ENCODE data around the gene SYNPO2. TPM values are rescaled to one million over a fixed set of nuclear protein-coding genes. Genes with fewer than 3 reads are reported as not detected.
"Not testable (repeated sequence)": the region's sequence is repeated elsewhere in the genome, so short reads cannot be mapped to it uniquely, and the experiment has no call there.

Gene SYNPO2
- total RNA-seq, 2 experiments from 2014 or later, result 0.22 to 0.41 TPM

DNA sequence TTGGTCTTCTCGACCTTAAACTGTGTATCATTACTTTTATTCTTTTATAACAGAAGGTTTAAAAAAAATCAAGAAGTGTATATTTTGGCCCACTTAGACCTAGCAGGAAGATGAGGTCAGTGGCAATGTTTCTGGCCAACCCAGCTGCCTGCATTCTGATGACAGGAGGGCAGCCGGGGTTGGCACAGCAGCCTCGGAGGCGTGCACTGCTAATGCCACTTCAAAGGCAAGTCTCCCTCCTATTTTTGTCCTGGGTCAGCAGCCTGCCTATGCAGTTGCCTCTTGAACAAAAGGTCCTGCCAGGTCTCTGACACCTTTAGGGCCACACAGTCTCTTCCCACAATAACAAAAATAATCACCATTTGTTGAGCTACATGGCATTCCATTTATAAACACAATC is 157.6 kb downstream of the SYNPO2 start:
- intact Hi-C loops (cut with DNase I, micrococcal nuclease), result loop anchor here in 1 of 2 experiments (10.0 kb wide), 1 partner anchor 419 kb away; no protein-coding TSS in a partner anchor
- POLR2A ChIA-PET, result no interaction called here
- Mint-ChIP-seq H3K36me3 (ENCODE audit: low read depth) (no peaks in the 10 kb centered on the region), H3K4me1 (ENCODE audit: low read depth) (no peaks in the 10 kb centered on the region), H3K9me3 (no peaks in the 10 kb centered on the region), H3K27me3 (peaks cover 4% of the 10 kb centered on the region), H3K27ac (no peak overlapping the region), H3K4me3 (no peak overlapping the region)
- Histone ChIP-seq H3K27me3 (ENCODE audit: control insufficient read depth in 1 of 2, insufficient read depth in 2 of 2, low read length in 2 of 2) (no peaks in the 10 kb centered on the region), H3K4me1 (ENCODE audit: insufficient read depth, low read length) (no peaks in the 10 kb centered on the region), H3K9me3 (ENCODE audit: control insufficient read depth in 1 of 2, insufficient read depth in 1 of 2, low read length in 2 of 2) (no peaks in the 10 kb centered on the region), H3K4me3 (ENCODE audit: low read length) (no peak overlapping the region), H3K36me3 (ENCODE audit: insufficient read depth, low read length) (no peaks in the 10 kb centered on the region), H3K27ac (ENCODE audit: low read depth in 1 of 2, low read length in 2 of 2) (no peak overlapping the region)
- CTCF ChIA-PET, result no interaction called here
- DNase-seq, result no peak
- no peak for ATAC-seq (ENCODE audit: poor library complexity)
- TF ChIP-seq, protein P1, sequence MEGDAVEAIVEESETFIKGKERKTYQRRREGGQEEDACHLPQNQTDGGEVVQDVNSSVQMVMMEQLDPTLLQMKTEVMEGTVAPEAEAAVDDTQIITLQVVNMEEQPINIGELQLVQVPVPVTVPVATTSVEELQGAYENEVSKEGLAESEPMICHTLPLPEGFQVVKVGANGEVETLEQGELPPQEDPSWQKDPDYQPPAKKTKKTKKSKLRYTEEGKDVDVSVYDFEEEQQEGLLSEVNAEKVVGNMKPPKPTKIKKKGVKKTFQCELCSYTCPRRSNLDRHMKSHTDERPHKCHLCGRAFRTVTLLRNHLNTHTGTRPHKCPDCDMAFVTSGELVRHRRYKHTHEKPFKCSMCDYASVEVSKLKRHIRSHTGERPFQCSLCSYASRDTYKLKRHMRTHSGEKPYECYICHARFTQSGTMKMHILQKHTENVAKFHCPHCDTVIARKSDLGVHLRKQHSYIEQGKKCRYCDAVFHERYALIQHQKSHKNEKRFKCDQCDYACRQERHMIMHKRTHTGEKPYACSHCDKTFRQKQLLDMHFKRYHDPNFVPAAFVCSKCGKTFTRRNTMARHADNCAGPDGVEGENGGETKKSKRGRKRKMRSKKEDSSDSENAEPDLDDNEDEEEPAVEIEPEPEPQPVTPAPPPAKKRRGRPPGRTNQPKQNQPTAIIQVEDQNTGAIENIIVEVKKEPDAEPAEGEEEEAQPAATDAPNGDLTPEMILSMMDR (IDR thresholded peaks at IDR 0.05), result no peak

DNA sequence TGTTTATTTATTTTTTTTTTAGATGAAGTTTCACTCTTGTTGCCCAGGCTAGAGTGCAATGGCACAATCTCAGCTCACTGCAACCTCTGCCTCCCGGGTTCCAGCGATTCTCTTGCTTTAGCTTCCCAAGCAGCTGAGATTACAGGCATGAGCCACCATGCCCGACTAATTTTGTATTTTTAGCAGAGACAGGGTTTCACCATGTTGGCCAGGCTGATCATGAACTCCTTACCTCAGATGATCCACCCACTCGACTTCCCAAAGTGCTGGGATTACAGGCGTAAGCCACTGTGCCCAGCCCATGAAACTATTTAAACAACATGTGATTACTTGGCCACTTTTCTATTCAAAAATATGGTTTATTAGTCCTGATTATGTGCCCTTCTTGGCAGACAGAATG is 158.4 kb downstream of the SYNPO2 start:
- H3K27ac ChIP-seq (ENCODE audit: low read depth in 1 of 2, low read length in 2 of 2); POLR2A ChIA-PET; H3K27me3 Mint-ChIP-seq; H3K4me1 Mint-ChIP-seq (ENCODE audit: low read depth); DNase-seq; H3K27me3 ChIP-seq (ENCODE audit: control insufficient read depth in 1 of 2, insufficient read depth in 2 of 2, low read length in 2 of 2); H3K9me3 Mint-ChIP-seq; H3K9me3 ChIP-seq (ENCODE audit: control insufficient read depth in 1 of 2, insufficient read depth in 1 of 2, low read length in 2 of 2); H3K4me3 ChIP-seq (ENCODE audit: low read length); H3K36me3 ChIP-seq (ENCODE audit: insufficient read depth, low read length); H3K27ac Mint-ChIP-seq; ATAC-seq (ENCODE audit: poor library complexity); H3K4me1 ChIP-seq (ENCODE audit: insufficient read depth, low read length); CTCF ChIA-PET; H3K4me3 Mint-ChIP-seq; H3K36me3 Mint-ChIP-seq (ENCODE audit: low read depth): not testable (repeated sequence)
- intact Hi-C loops (cut with DNase I, micrococcal nuclease), result loop anchor here in 1 of 2 experiments (10.0 kb wide), 1 partner anchor 418 kb away; no protein-coding TSS in a partner anchor

DNA sequence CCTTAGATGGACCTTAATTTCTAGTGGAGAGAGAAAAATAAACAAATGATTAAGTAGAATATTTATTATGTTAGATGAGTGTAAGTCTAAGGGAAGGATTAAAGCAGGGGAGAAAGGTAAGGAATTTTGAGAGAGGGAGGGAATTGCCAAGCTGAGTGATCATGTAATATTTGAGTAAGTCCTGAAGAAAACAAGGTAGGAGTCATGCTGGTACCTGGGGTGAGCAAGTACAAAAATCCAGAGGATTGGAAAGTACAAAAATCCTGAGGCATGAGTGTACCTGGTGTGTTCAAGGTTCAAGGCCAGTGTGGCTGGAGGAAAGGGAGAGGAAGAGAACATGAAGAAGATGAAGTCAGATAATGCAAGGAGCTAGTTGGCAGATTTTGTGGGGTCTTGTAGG is 159.8 kb downstream of the SYNPO2 start:
- Histone ChIP-seq H3K9me3 (ENCODE audit: control insufficient read depth in 1 of 2, insufficient read depth in 1 of 2, low read length in 2 of 2) (no peaks in the 10 kb centered on the region), H3K4me1 (ENCODE audit: insufficient read depth, low read length) (no peaks in the 10 kb centered on the region), H3K36me3 (ENCODE audit: insufficient read depth, low read length) (no peaks in the 10 kb centered on the region), H3K27ac (ENCODE audit: low read depth in 1 of 2, low read length in 2 of 2) (no peak overlapping the region), H3K4me3 (ENCODE audit: low read length) (no peak overlapping the region), H3K27me3 (ENCODE audit: control insufficient read depth in 1 of 2, insufficient read depth in 2 of 2, low read length in 2 of 2) (no peaks in the 10 kb centered on the region)
- TF ChIP-seq, protein P1 (IDR thresholded peaks at IDR 0.05), result no peak
- peaks cover 8% of the 10 kb centered on the region for H3K27me3 Mint-ChIP-seq
- no peaks in the 10 kb centered on the region for H3K4me1 Mint-ChIP-seq (ENCODE audit: low read depth)
- DNase-seq (no peak), ATAC-seq (ENCODE audit: poor library complexity) (no peak)
- no peak overlapping the region for H3K4me3 Mint-ChIP-seq
- intact Hi-C loops (cut with DNase I, micrococcal nuclease), result loop anchor here in 1 of 2 experiments (10.0 kb wide), 1 partner anchor 416 kb away; no protein-coding TSS in a partner anchor
- POLR2A ChIA-PET, result no interaction called here
- no peak overlapping the region for H3K27ac Mint-ChIP-seq
- no peaks in the 10 kb centered on the region for H3K9me3 Mint-ChIP-seq
- CTCF ChIA-PET, result no interaction called here
- H3K36me3 Mint-ChIP-seq (ENCODE audit: low read depth), result no peaks in the 10 kb centered on the region

DNA sequence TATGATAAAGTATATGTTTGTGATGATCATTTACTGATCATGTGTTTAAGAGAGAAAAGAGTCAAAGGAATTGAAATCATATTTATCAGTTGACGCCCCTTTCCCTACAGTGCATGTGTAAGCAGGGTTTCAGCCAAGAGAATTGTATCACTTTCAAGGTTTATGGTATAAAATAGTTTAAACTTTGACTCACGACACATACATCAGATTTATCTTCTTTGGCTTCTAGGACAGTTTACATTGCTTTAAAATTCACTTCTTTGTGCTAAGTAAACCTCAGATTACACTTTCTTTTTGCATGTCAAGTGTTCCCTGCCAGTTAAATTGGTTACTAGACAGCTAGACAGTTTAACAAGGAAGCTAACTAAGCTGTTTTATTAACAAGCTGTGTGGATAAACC is 160.7 kb downstream of the SYNPO2 start:
- Histone ChIP-seq H3K9me3 (ENCODE audit: control insufficient read depth in 1 of 2, insufficient read depth in 1 of 2, low read length in 2 of 2) (no peaks in the 10 kb centered on the region), H3K27me3 (ENCODE audit: control insufficient read depth in 1 of 2, insufficient read depth in 2 of 2, low read length in 2 of 2) (no peaks in the 10 kb centered on the region), H3K27ac (ENCODE audit: low read depth in 1 of 2, low read length in 2 of 2) (no peak overlapping the region), H3K4me1 (ENCODE audit: insufficient read depth, low read length) (no peaks in the 10 kb centered on the region), H3K4me3 (ENCODE audit: low read length) (no peak overlapping the region), H3K36me3 (ENCODE audit: insufficient read depth, low read length) (no peaks in the 10 kb centered on the region)
- ATAC-seq (ENCODE audit: poor library complexity), result no peak
- H3K9me3 Mint-ChIP-seq, result no peaks in the 10 kb centered on the region
- no peak overlapping the region for H3K27ac Mint-ChIP-seq
- TF ChIP-seq, protein P1 (IDR thresholded peaks at IDR 0.05), result no peak
- H3K36me3 Mint-ChIP-seq (ENCODE audit: low read depth), result no peaks in the 10 kb centered on the region
- intact Hi-C loops (cut with DNase I, micrococcal nuclease), result loop anchor here in 1 of 2 experiments (10.0 kb wide), 1 partner anchor 415 kb away; no protein-coding TSS in a partner anchor
- no peak overlapping the region for H3K4me3 Mint-ChIP-seq
- ChIA-PET CTCF (no interaction called here), POLR2A (no interaction called here)
- H3K4me1 Mint-ChIP-seq (ENCODE audit: low read depth), result no peaks in the 10 kb centered on the region
- no peak for DNase-seq
- H3K27me3 Mint-ChIP-seq, result peaks cover 8% of the 10 kb centered on the region
